Stimulated activated CD4-positive, alpha-beta T cell treated with anti-CD3 and anti-CD28 coated beads, TNF-alpha, amount 100 ng/mL, for 1 hour (primary cell): ENCODE data around the gene NR3C1.
"Not testable (repeated sequence)": the region's sequence is repeated elsewhere in the genome, so short reads cannot be mapped to it uniquely, and the experiment has no call there.

Source experiments
- DNase-seq, 3 donors: peaks; one replicate each; pipeline ENCODE4 v3.0.0-alpha.2; 2020; ENCODE audit warnings: low read depth in 3 of 3, low spot score in 1 of 3

NR3C1 gene

GRCh38 chr5:143340891-143341685, 62.4 kb downstream of the NR3C1 start:
- no peak for DNase-seq

DNA sequence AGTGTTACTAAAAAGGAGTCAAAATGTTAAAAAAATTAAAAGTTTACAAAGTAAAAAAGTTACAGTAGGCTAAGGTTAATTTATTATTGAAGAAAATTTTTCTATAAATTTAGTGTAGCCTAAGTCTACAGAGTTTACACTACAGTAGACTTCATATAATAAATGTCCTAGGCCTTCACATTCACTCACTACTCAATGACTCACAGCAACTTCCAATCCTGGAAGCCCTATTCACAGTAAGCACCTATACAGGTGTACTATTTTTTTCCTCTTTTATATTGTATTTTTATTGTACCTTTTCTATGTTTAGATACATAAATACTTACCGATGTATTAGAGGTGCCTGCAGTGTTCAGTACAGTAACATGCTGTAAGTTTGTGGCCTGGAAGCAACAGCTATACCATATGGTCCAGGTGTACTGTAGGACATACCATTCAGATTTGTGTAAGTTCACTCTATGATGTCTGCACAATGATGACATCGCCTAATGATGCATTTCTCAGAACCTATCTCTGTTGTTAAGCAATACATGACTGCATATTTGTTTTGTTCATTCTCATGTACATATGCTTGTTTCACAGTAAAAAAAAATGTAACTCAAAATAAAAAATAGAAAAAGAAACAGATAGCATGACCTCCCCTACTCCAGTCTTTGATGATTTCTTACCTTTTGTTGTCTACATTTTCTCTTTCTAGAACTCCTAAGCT, 64.7 kb downstream of the NR3C1 start:
- DNase-seq: no peak

- no peak for DNase-seq
Measured at GRCh38 chr5:143337946-143338345, 65.5 kb downstream of the NR3C1 start.

GRCh38 chr5:143336485-143336884, 67.0 kb downstream of the NR3C1 start:
- DNase-seq: no peak

DNA sequence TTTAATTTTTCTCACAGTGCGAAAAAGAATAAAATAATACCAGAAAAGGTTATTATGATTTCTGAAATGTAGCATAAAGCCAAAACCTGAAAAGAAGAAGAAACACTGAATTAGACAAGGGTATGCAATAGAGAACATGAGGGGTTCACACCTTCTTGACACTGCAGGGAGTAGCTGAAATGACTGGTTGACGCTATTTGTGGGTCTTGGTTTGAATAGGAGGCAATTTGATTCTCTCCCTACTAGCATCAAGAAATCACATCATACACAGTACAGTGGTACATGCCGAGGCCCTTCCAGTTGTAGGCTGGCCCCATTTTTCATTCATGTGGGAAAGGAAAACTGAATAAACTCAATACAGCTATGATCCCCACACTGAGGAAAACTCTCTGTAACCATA, 68.6 kb downstream of the NR3C1 start:
- DNase-seq: no peak

GRCh38 chr5:143334380-143334779, 69.1 kb downstream of the NR3C1 start:
- not testable (repeated sequence) for DNase-seq

GRCh38 chr5:143331956-143332355, 71.5 kb downstream of the NR3C1 start:
- DNase-seq: no peak

DNA sequence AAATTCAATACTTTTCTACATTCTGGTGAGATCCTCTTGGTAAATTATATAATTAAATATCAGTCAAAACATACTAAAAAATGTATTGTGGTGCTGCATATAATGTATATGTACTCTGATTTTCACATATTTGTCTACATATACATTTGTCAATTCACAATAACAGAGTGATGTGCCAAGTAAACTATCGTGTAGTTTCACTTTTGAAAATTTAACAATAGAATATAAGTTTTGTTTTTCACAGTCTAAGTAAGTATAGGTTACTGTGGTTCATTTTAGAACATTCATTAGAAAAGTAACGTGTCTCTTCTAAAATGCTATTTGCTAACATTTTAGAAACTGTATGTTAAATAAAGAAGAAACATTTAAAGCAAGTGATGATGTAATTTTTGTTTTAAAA, 73.6 kb downstream of the NR3C1 start:
- DNase-seq: no peak

GRCh38 chr5:143328589-143329220, 74.8 kb downstream of the NR3C1 start:
- no peak for DNase-seq

GRCh38 chr5:143325086-143325485, 78.4 kb downstream of the NR3C1 start:
- not testable (repeated sequence) for DNase-seq

DNA sequence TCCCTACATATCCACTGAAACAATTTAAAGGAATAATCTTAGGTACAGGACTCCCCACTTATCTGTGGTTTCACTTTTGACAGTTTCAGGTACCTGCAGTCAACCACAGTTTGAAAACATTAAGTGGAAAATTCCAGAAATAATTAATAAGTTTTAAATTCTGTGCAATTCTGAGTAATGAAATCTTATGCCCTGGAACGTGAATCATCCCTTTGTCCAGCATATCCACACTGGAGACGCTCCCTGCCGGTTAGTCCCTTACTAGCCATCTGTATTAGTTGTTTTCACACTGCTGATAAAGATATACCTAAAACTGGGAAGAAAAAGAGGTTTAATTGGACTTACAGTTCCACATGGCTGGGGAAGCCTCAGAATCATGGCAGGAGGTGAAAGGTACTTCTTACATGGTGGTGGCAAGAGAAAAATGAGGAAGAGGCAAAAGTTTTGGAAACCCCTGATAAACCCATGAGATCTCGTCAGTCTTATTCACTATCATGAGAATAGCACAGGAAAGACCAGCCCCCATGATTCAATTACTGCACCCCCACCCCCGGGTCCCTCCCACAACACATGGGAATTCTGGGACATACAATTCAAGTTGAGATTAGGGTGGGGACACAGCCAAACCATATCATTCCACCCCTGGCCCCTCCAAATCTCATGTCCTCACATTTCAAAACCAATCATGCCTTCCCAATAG, 80.4 kb downstream of the NR3C1 start:
- DNase-seq: not testable (repeated sequence)

DNA sequence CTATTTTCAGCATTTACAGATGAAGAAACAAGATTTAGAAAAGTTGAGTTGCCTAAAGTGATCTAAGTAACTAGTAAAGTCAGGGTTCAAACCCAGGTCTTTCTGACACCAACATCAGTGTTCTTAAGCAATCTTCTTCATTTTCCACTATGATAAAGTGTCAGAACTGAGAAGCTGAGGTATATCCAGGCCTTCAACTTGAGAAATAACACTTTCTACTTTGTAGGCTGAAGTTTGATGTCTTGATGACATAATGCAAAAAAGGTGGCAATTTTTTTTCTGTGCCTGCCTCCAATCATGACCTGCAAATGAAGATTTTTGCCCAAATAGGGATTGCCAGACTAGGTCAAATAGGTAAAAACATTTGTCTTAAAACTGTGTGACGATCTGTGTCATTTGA, 81.3 kb downstream of the NR3C1 start:
- no peak for DNase-seq

- no peak for DNase-seq
Measured at GRCh38 chr5:143319437-143320227, 83.9 kb downstream of the NR3C1 start.

GRCh38 chr5:143318833-143319232, 84.7 kb downstream of the NR3C1 start:
- no peak for DNase-seq

- DNase-seq: no peak
Measured at GRCh38 chr5:143318270-143318669, 85.2 kb downstream of the NR3C1 start.

GRCh38 chr5:143316844-143317631, 86.4 kb downstream of the NR3C1 start:
- DNase-seq: no peak

GRCh38 chr5:143316337-143316736, 87.1 kb downstream of the NR3C1 start:
- no peak for DNase-seq

DNA sequence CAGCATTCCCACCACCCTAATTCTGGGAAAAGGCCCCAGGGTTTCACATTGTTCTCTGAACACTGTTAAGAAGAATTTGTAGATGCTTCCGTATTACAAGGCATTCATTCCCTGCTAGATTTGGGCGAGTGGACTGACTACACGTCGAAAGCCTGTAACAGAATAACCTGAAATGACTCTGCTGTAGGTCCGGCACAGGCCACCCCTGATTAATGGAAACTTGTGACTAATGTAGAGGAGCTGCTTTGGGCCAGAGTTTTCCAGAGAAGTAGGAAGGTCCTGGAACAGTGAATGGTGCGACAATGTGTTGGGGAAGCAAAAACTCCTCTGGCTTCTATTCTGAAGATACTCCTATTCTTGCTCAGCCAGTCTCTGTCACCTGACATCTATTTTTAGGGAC, 87.6 kb downstream of the NR3C1 start:
- no peak for DNase-seq

DNA sequence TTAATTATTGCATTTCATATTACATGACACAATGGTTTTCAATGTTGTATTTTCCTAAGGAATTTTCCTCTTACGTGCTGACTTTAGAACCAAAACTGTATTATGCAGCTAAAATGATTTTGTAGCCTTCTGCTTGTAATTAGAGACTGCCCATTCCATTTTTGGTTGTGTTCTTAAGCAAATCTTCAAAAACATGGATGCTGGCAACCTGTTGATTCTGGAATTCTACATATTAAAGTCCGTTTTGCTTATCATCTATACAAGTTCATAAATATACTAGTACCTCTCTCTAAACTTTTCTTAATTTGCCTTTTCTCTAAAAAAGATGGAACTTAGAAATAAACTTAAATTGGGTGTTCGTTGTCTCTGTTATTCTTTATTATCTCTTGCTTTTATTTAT, 88.3 kb downstream of the NR3C1 start:
- no peak for DNase-seq

- DNase-seq: no peak
Measured at GRCh38 chr5:143314659-143315058, 88.8 kb downstream of the NR3C1 start.
